AG04450 (cell line): ENCODE results near the gene OR52I1. TPM values are rescaled to one million over a fixed set of nuclear protein-coding genes. Genes with fewer than 3 reads are reported as not detected.

ENCODE experiments used
- CTCF ChIA-PET: fragments of 300-600, 350-600 bp; formaldehyde crosslinking; extraction: SDS; loops from one replicate; lab custom pipeline; 2022; ENCODE audit warnings: antibody characterized with exemption, inconsistent platforms; lab: Charles Lee
- POLR2A ChIA-PET: fragments of 350-600 bp; formaldehyde crosslinking; extraction: SDS; loops from one replicate; lab custom pipeline; 2021; ENCODE audit warnings: antibody characterized with exemption, inconsistent platforms; lab: Yijun Ruan, JAX
- DNase-seq: peaks from one replicate; pipeline ENCODE4 v3.0.0-alpha.2; 2011; ENCODE audit warnings: low read depth, low spot score
- H3K27ac ChIP-seq: one replicate; pipeline ENCODE4 v1.5.1; 2012; ENCODE audit warnings: low read depth, low read length, control low read depth
- H3K27me3 ChIP-seq: one replicate; pipeline ENCODE4 v1.6.0; 2012; ENCODE audit warnings: low read length; ENCODE audit not compliant: control insufficient read depth, insufficient read depth
- H3K4me3 ChIP-seq: 2 replicates; pipeline ENCODE4 v1.5.1; 2011; ENCODE audit warnings: mild to moderate bottlenecking, low read depth, low read length, control low read depth
- H3K9me3 ChIP-seq: 2 replicates; pipeline ENCODE4 v1.5.1; 2012; ENCODE audit warnings: low read length; ENCODE audit not compliant: control insufficient read depth, insufficient read depth
- CTCF ChIP-seq: IDR thresholded peaks from 2 replicates; pipeline ENCODE4 v1.5.1; 2011; ENCODE audit warnings: low read depth, low read length, control low read depth, inconsistent platforms
- polyA plus RNA-seq: library from polyadenylated mRNA; depleted of rRNA; stranded (reverse); fragments of >200 nt; gene quantifications from 2 replicates; pipeline ENCODE4 v1.2.3, GENCODE V29; 2011; rRNA removed

OR52I1 gene
- polyA plus RNA-seq, 1 experiment: not detected

- H3K27ac ChIP-seq: no peak overlapping the region
- DNase-seq: no peak
- TF ChIP-seq CTCF: no peak
- ChIA-PET POLR2A (no interaction called here), CTCF (interaction anchor here (6.6 kb wide), 1 partner anchor 7 kb away, joined by 46 read pairs; the partner anchor contains the start of gene OR51D1)
- no peaks in the 10 kb centered on the region for H3K27me3 ChIP-seq
- H3K9me3 ChIP-seq: no peaks in the 10 kb centered on the region
- no peak overlapping the region for H3K4me3 ChIP-seq
These were observed 50.4 kb downstream of the OR52I1 start for GRCh38 chr11:4644233-4644632.

Other genes with a start within 250 kb of the OR52I1 start
- not detected in 2 replicates for gene OR52B4, start 225.7 kb upstream of the OR52I1 start, polyA plus RNA-seq
- gene TRIM21, start 200.3 kb upstream of the OR52I1 start, polyA plus RNA-seq: 25.0 and 27.4 TPM in 2 replicates
- gene OR52K2, start 144.7 kb upstream of the OR52I1 start, polyA plus RNA-seq: not detected in 2 replicates
- not detected in 2 replicates for gene OR52K1, start 111.4 kb upstream of the OR52I1 start, polyA plus RNA-seq
- gene OR52M1, start 48.8 kb upstream of the OR52I1 start, polyA plus RNA-seq: not detected in 2 replicates
- not detected in 2 replicates for gene OR52I2, start 12.3 kb upstream of the OR52I1 start, polyA plus RNA-seq
- gene TRIM68, start 14.2 kb downstream of the OR52I1 start, polyA plus RNA-seq: 6.4 and 6.9 TPM in 2 replicates
- gene OR51D1, start 43.4 kb downstream of the OR52I1 start, polyA plus RNA-seq: not detected in 2 replicates
- 0.02 and 0.04 TPM in 2 replicates for gene OR51E1, start 49.9 kb downstream of the OR52I1 start, polyA plus RNA-seq
- 0.77 and 0.79 TPM in 2 replicates for gene OR51E2, start 103.8 kb downstream of the OR52I1 start, polyA plus RNA-seq
- 0.07 TPM in 1 of 2 replicates, not detected in the other for gene MMP26, start 110.7 kb downstream of the OR52I1 start, polyA plus RNA-seq
- not detected in 2 replicates for gene OR51F1, start 175.9 kb downstream of the OR52I1 start, polyA plus RNA-seq
- not detected in 2 replicates for gene OR52R1, start 210.3 kb downstream of the OR52I1 start, polyA plus RNA-seq
- not detected in 2 replicates for gene OR51F2, start 227.3 kb downstream of the OR52I1 start, polyA plus RNA-seq